ENCODE data around the gene TSPAN8. TPM values are rescaled to one million over a fixed set of nuclear protein-coding genes. Genes with fewer than 3 reads are reported as not detected.
"Not testable (repeated sequence)": the region's sequence is repeated elsewhere in the genome, so short reads cannot be mapped to it uniquely, and the experiment has no call there.

Gene TSPAN8
- total RNA-seq, 3 donors from 2014 or later (not counting 1 experiment from before 2014, with no cell fraction given) = not detected

DNA sequence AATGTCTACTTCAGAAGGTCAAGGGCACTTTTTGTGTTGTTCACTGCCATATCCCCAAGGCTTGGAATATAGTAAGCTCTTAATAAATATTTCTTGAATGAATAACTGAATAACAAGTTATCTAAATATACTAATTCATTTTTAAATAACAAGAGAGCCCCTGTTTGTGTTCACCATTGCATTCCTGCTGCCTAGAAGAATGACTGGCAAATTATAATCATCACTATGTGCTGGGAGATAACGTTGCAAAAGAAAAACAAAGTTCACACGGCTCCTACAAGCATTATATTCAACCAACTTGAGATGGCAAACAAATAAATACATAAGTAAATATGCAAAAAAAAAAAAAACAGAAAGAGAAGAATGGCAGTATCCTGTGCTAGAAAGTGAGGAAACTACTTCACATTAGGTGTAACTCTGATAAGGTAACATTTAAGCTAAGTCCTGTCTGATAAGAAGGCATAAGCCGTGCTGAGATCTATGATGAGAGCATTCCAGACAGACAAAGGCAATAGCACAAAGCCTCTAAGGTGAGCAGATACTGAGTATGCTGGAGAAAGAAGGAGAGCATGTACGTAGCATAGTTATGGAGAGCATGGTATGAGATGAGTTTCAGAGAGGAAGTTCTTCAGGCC lies 9.2 kb upstream of the TSPAN8 start:
- no peaks in the 10 kb centered on the region for H3K36me3 Mint-ChIP-seq
- no peak for DNase-seq
- no peak overlapping the region for H3K4me3 ChIP-seq (ENCODE audit: low read length)
- no peak for ATAC-seq
- no peak overlapping the region for H3K27ac Mint-ChIP-seq
- H3K4me3 Mint-ChIP-seq = no peak overlapping the region
- H3K27ac ChIP-seq (ENCODE audit: low read length) = no peak overlapping the region
- H3K4me1 ChIP-seq (ENCODE audit: control insufficient read depth, insufficient read depth, low read length) = no peaks in the 10 kb centered on the region
- H3K27me3 ChIP-seq (ENCODE audit: control insufficient read depth, insufficient read depth, low read length) = no peaks in the 10 kb centered on the region
- peaks cover 8 to 15% of the 10 kb centered on the region in 2 donors for H3K9me3 Mint-ChIP-seq
- peaks cover 6% of the 10 kb centered on the region for H3K9me3 ChIP-seq (ENCODE audit: control insufficient read depth, insufficient read depth, low read length)
- intact Hi-C loops (cut with micrococcal nuclease) = no loop called here
- 92% methylated on average over 3 of the region's 4 CpGs for WGBS (ENCODE audit: insufficient coverage)
- H3K27me3 Mint-ChIP-seq (ENCODE audit: low read depth in 2 of 2) = no peaks in the 10 kb centered on the region
- H3K36me3 ChIP-seq (ENCODE audit: control insufficient read depth, insufficient read depth, low read length) = no peaks in the 10 kb centered on the region
- TF ChIP-seq, protein P1, sequence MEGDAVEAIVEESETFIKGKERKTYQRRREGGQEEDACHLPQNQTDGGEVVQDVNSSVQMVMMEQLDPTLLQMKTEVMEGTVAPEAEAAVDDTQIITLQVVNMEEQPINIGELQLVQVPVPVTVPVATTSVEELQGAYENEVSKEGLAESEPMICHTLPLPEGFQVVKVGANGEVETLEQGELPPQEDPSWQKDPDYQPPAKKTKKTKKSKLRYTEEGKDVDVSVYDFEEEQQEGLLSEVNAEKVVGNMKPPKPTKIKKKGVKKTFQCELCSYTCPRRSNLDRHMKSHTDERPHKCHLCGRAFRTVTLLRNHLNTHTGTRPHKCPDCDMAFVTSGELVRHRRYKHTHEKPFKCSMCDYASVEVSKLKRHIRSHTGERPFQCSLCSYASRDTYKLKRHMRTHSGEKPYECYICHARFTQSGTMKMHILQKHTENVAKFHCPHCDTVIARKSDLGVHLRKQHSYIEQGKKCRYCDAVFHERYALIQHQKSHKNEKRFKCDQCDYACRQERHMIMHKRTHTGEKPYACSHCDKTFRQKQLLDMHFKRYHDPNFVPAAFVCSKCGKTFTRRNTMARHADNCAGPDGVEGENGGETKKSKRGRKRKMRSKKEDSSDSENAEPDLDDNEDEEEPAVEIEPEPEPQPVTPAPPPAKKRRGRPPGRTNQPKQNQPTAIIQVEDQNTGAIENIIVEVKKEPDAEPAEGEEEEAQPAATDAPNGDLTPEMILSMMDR (IDR thresholded peaks at IDR 0.05) = no peak
- H3K4me1 Mint-ChIP-seq = no peaks in the 10 kb centered on the region

DNA sequence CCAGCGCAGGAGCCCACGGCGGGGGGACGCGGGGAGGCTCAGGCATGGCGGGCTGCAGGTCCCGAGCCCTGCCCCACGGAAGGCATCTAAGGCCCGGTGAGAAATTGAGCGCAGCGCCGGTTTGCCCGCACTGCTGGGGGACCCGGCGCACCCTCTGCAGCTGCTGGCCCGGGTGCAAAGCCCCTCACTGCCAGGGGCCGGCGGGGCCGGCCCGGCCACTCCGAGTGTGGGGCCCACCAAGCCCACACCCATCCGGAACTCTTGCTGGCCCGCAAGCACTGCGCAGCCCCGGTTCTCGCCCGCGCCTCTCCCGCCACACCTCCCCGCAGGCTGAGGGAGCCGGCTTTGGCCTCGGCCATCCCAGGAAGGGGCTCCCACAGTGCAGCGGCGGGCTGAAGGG lies 8.5 kb upstream of the TSPAN8 start:
- DNase-seq = no peak
- no peaks in the 10 kb centered on the region for H3K36me3 Mint-ChIP-seq
- no peak for ATAC-seq
- WGBS (ENCODE audit: insufficient coverage) = 94% methylated on average over 34 of the region's 34 CpGs
- H3K27me3 Mint-ChIP-seq (ENCODE audit: low read depth in 2 of 2) = no peaks in the 10 kb centered on the region
- TF ChIP-seq, protein P1 (IDR thresholded peaks at IDR 0.05) = no peak
- no peaks in the 10 kb centered on the region for H3K4me1 ChIP-seq (ENCODE audit: control insufficient read depth, insufficient read depth, low read length)
- no peaks in the 10 kb centered on the region for H3K36me3 ChIP-seq (ENCODE audit: control insufficient read depth, insufficient read depth, low read length)
- no peaks in the 10 kb centered on the region for H3K4me1 Mint-ChIP-seq
- peaks cover 8 to 15% of the 10 kb centered on the region in 2 donors for H3K9me3 Mint-ChIP-seq
- H3K4me3 ChIP-seq (ENCODE audit: low read length) = no peak overlapping the region
- H3K9me3 ChIP-seq (ENCODE audit: control insufficient read depth, insufficient read depth, low read length) = peaks cover 6% of the 10 kb centered on the region
- intact Hi-C loops (cut with micrococcal nuclease) = no loop called here
- H3K27ac ChIP-seq (ENCODE audit: low read length) = no peak overlapping the region
- no peak overlapping the region for H3K27ac Mint-ChIP-seq
- H3K27me3 ChIP-seq (ENCODE audit: control insufficient read depth, insufficient read depth, low read length) = no peaks in the 10 kb centered on the region
- H3K4me3 Mint-ChIP-seq = no peak overlapping the region

DNA sequence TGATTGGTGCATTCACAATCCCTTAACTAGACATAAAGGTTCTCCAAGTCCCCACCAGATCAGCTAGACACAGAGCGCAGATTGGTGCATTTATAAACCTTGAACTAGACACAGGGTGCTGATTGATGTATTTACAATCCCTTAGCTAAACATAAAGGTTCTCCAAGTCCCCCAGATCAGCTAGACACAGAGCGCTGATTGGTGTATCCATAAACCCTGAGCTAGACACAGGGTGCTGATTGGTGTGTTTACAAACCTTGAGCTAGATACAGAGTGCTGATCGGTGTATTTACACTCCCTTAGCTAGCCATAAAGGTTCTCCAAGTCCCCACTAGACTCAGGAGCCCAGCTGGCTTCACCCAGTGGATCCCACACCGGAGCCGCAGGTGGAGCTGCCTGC lies 8.0 kb upstream of the TSPAN8 start:
- peaks cover 8 to 12% of the 10 kb centered on the region in 2 donors for H3K9me3 Mint-ChIP-seq
- H3K27me3 ChIP-seq (ENCODE audit: control insufficient read depth, insufficient read depth, low read length); ATAC-seq; H3K27me3 Mint-ChIP-seq (ENCODE audit: low read depth in 2 of 2); H3K4me1 Mint-ChIP-seq; DNase-seq; H3K27ac ChIP-seq (ENCODE audit: low read length); H3K4me3 ChIP-seq (ENCODE audit: low read length); H3K4me1 ChIP-seq (ENCODE audit: control insufficient read depth, insufficient read depth, low read length); H3K27ac Mint-ChIP-seq; intact Hi-C loops (cut with micrococcal nuclease); H3K9me3 ChIP-seq (ENCODE audit: control insufficient read depth, insufficient read depth, low read length); H3K4me3 Mint-ChIP-seq; H3K36me3 Mint-ChIP-seq; H3K36me3 ChIP-seq (ENCODE audit: control insufficient read depth, insufficient read depth, low read length): not testable (repeated sequence)
- WGBS (ENCODE audit: insufficient coverage) = 92% methylated on average over 4 of the region's 5 CpGs

DNA sequence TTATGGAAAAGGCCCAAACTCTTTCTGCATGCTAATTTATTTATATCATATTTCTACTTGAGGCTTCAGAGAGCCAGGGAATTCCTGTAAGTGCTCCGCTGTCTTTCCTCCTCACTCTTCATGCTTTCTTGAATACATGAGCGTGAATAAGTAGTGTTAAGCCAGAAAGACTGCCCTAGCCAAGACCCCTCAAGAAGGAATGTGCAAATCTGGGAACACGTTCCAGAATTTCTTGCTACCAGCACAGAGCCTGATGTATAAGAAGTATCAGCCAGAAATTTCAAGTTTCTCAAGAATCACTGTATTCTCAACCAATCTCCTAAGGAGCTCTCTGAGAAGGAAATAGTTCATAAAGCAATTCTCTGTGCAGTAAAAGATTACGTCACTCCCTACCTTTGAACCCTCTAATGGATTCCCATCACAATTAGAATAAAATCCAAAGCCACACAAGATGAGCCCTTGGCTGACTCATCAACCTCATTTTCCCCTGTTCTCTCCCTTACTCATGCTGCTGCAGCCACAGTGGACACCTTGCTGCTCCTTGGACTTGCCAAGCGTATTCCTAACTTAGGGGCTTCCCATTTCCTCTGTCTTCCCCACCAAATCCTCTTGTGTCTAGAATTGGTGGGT lies 6.9 kb upstream of the TSPAN8 start:
- H3K27me3 Mint-ChIP-seq (ENCODE audit: low read depth in 2 of 2) = no peaks in the 10 kb centered on the region
- 84% methylated on average over 5 of the region's 5 CpGs for WGBS (ENCODE audit: insufficient coverage)
- no peak overlapping the region for H3K27ac ChIP-seq (ENCODE audit: low read length)
- no peaks in the 10 kb centered on the region for H3K4me1 ChIP-seq (ENCODE audit: control insufficient read depth, insufficient read depth, low read length)
- no peak for DNase-seq
- TF ChIP-seq, protein P1 (IDR thresholded peaks at IDR 0.05) = no peak
- intact Hi-C loops (cut with micrococcal nuclease) = no loop called here
- H3K27ac Mint-ChIP-seq = no peak overlapping the region
- H3K4me3 ChIP-seq (ENCODE audit: low read length) = no peak overlapping the region
- no peaks in the 10 kb centered on the region for H3K27me3 ChIP-seq (ENCODE audit: control insufficient read depth, insufficient read depth, low read length)
- peaks cover 11 to 12% of the 10 kb centered on the region in 2 donors for H3K9me3 Mint-ChIP-seq
- H3K9me3 ChIP-seq (ENCODE audit: control insufficient read depth, insufficient read depth, low read length) = peaks cover 6% of the 10 kb centered on the region
- no peaks in the 10 kb centered on the region for H3K4me1 Mint-ChIP-seq
- no peaks in the 10 kb centered on the region for H3K36me3 Mint-ChIP-seq
- no peaks in the 10 kb centered on the region for H3K36me3 ChIP-seq (ENCODE audit: control insufficient read depth, insufficient read depth, low read length)
- no peak for ATAC-seq
- H3K4me3 Mint-ChIP-seq = no peak overlapping the region

Data from natural killer cell (primary cell).